ENCODE data around the gene TRPM7.
"Not testable (repeated sequence)": the region's sequence is repeated elsewhere in the genome, so short reads cannot be mapped to it uniquely, and the experiment has no call there.

Gene TRPM7

GRCh38 chr15:50669611-50670010 is 17.0 kb downstream of the TRPM7 start:
- DNase-seq = no peak

- DNase-seq = no peak
Measured at GRCh38 chr15:50665938-50666337, 20.7 kb downstream of the TRPM7 start.

- DNase-seq = no peak
Measured at GRCh38 chr15:50655555-50655954, 31.0 kb downstream of the TRPM7 start.

- no peak for DNase-seq
Measured at GRCh38 chr15:50653156-50653743, 33.3 kb downstream of the TRPM7 start.

GRCh38 chr15:50652671-50653070 is 33.9 kb downstream of the TRPM7 start:
- no peak for DNase-seq

GRCh38 chr15:50641318-50641717 is 45.3 kb downstream of the TRPM7 start:
- DNase-seq = no peak

- no peak for DNase-seq
Measured at GRCh38 chr15:50636146-50636545, 50.5 kb downstream of the TRPM7 start.

GRCh38 chr15:50633653-50634052 is 52.9 kb downstream of the TRPM7 start:
- no peak for DNase-seq

GRCh38 chr15:50628421-50628820 is 58.2 kb downstream of the TRPM7 start:
- no peak for DNase-seq

- no peak for DNase-seq
Measured at GRCh38 chr15:50627351-50628055, 59.1 kb downstream of the TRPM7 start.

GRCh38 chr15:50624616-50625168 is 61.9 kb downstream of the TRPM7 start:
- no peak for DNase-seq

GRCh38 chr15:50622361-50622943 is 64.1 kb downstream of the TRPM7 start:
- DNase-seq = peak in 1 of 2 experiments; percentile 34

GRCh38 chr15:50616960-50617359 is 69.6 kb downstream of the TRPM7 start:
- not testable (repeated sequence) for DNase-seq

- not testable (repeated sequence) for DNase-seq
Measured at GRCh38 chr15:50616554-50616953, 70.0 kb downstream of the TRPM7 start.

- no peak for DNase-seq
Measured at GRCh38 chr15:50613600-50613999, 73.0 kb downstream of the TRPM7 start.

GRCh38 chr15:50607129-50607528 is 79.5 kb downstream of the TRPM7 start:
- DNase-seq = no peak

- DNase-seq = no peak
Measured at GRCh38 chr15:50605462-50605861, 81.1 kb downstream of the TRPM7 start.

GRCh38 chr15:50602028-50602427 is 84.6 kb downstream of the TRPM7 start:
- DNase-seq = not testable (repeated sequence)

GRCh38 chr15:50594311-50594710 is 92.3 kb downstream of the TRPM7 start:
- DNase-seq = no peak

- no peak for DNase-seq
Measured at GRCh38 chr15:50593761-50594160, 92.8 kb downstream of the TRPM7 start.

GRCh38 chr15:50590288-50590687 is 96.3 kb downstream of the TRPM7 start:
- DNase-seq = no peak

GRCh38 chr15:50577492-50577891 is 109.1 kb downstream of the TRPM7 start:
- no peak for DNase-seq

- DNase-seq = no peak
Measured at GRCh38 chr15:50576166-50576565, 110.4 kb downstream of the TRPM7 start.

- not testable (repeated sequence) for DNase-seq
Measured at GRCh38 chr15:50573842-50574241, 112.8 kb downstream of the TRPM7 start.
